Kidney (tissue), 14 donors: ENCODE measurements around the gene RAB3C. TPM values are rescaled to one million over a fixed set of nuclear protein-coding genes. Genes with fewer than 3 reads are reported as not detected.

Source experiments
- DNase-seq, 5 donors: peaks; one replicate each; pipeline ENCODE4 v3.0.0-alpha.2; 2013 to 2020
- FAIRE-seq: peaks from 2 replicates; lab custom pipeline; 2012; peaks lifted over from hg19 to GRCh38; lab: Jason Lieb, UNC
- H3K27ac ChIP-seq, 2 donors: one replicate each; pipeline ENCODE4 v1.7.0; 2013; ENCODE audit warnings: low read depth in 2 of 2, low read length in 2 of 2, inconsistent platforms in 1 of 2
- H3K27me3 ChIP-seq: one replicate; pipeline ENCODE4 v1.7.1; 2013; ENCODE audit warnings: low read length, inconsistent platforms; ENCODE audit not compliant: control insufficient read depth, insufficient read depth
- H3K36me3 ChIP-seq, 3 donors: one replicate each; pipeline versions ENCODE4 v1.7.0 to v1.7.1; 2013; ENCODE audit warnings: low read length in 3 of 3, control low read depth in 1 of 3, inconsistent platforms in 1 of 3; ENCODE audit not compliant: insufficient read depth in 3 of 3, control insufficient read depth in 2 of 3
- H3K4me1 ChIP-seq, 3 donors: one replicate each; pipeline versions ENCODE4 v1.7.0 to v1.7.1; 2013; ENCODE audit warnings: low read length in 3 of 3, inconsistent platforms in 1 of 3, low read depth in 1 of 3; ENCODE audit not compliant: control insufficient read depth in 2 of 3, insufficient read depth in 2 of 3
- H3K4me3 ChIP-seq, 3 donors: one replicate each; pipeline versions ENCODE4 v1.7.0 to v1.8.1; 2013; ENCODE audit warnings: low read length in 3 of 3, control low read depth in 1 of 3, inconsistent platforms in 1 of 3
- H3K9ac ChIP-seq, 3 donors: one replicate each; pipeline versions ENCODE4 v1.7.0 to v1.7.1; 2013; ENCODE audit warnings: low read length in 3 of 3, control low read depth in 1 of 3, inconsistent platforms in 1 of 3
- H3K9me3 ChIP-seq, 3 donors: one replicate each; pipeline versions ENCODE4 v1.7.0 to v1.7.1; 2013; ENCODE audit warnings: low read length in 3 of 3, control low read depth in 1 of 3, inconsistent platforms in 1 of 3; ENCODE audit not compliant: control insufficient read depth in 2 of 3, insufficient read depth in 1 of 3
- intact Hi-C: fragments of 100-400 bp; cut with DNase I; formaldehyde crosslinking; loops from one replicate; pipeline ENCODE4 v1.11.1; 2022
- polyA plus RNA-seq: library from polyadenylated mRNA; stranded (reverse); fragments of 350-450 nt; fragmentation: Illumina TruSeq; extraction: RNeasy Lipid Tissue Mini Kit (QIAGEN cat#74804); gene quantifications from one replicate; pipeline ENCODE4 v1.2.3, GENCODE V29; 2014; ENCODE audit warnings: low read depth, low replicate concordance; ENCODE audit not compliant: insufficient read depth
- total RNA-seq: library from RNA; stranded (reverse); fragmentation: NEBNext Ultra II Directional; extraction: Animal tissue kit (Norgen Biotek cat#: 25700); gene quantifications from one replicate; pipeline ENCODE4 v1.2.1, GENCODE V29; 2021
- TF ChIP-seq, protein P1 (sequence below): IDR thresholded peaks from 3 replicates; pipeline ENCODE4 v1.5.1; 2012; ENCODE audit warnings: mild to moderate bottlenecking, moderate library complexity, borderline replicate concordance; ENCODE audit not compliant: insufficient read depth; ENCODE audit errors: extremely low read depth
- donor health status: control.
- donor health status: control.
- donor health status: control.
- donor health status: control.
- donor health status: control.
- donor health status: DM: yes; HTN: yes; CAD: no.
- donor health status: Normal renal cell carcinoma (clear cell type).

Gene RAB3C
- total and polyA plus RNA-seq, 2 donors from 2014 or later = 3.7 TPM; not detected in 1

DNA sequence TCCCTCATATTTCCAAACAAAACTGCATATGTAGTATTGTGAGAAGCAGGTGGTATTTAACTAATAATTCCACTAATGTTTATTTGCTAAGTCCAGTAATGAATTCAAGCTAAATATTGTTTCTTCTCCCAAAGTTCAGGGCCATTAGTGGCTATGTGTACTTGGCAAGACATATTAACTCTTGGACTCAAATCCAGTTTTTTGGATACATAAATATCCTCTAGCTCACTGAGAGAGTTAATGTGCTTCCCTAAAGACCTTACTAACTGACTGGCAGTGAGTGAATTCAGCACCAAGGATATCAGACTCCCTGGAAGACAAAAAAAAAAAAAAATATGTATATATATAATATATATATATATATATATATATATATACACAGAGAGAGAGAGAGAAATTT, 214.1 kb downstream of the RAB3C start:
- DNase-seq (no peak), FAIRE-seq (no peak)
- TF ChIP-seq, protein P1, sequence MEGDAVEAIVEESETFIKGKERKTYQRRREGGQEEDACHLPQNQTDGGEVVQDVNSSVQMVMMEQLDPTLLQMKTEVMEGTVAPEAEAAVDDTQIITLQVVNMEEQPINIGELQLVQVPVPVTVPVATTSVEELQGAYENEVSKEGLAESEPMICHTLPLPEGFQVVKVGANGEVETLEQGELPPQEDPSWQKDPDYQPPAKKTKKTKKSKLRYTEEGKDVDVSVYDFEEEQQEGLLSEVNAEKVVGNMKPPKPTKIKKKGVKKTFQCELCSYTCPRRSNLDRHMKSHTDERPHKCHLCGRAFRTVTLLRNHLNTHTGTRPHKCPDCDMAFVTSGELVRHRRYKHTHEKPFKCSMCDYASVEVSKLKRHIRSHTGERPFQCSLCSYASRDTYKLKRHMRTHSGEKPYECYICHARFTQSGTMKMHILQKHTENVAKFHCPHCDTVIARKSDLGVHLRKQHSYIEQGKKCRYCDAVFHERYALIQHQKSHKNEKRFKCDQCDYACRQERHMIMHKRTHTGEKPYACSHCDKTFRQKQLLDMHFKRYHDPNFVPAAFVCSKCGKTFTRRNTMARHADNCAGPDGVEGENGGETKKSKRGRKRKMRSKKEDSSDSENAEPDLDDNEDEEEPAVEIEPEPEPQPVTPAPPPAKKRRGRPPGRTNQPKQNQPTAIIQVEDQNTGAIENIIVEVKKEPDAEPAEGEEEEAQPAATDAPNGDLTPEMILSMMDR = no peak
- no peak overlapping the region for H3K27ac ChIP-seq
- H3K36me3 ChIP-seq = no peaks in the 10 kb centered on the region
- no peak overlapping the region for H3K9ac ChIP-seq
- intact Hi-C loops = no loop called here
- no peak overlapping the region for H3K4me3 ChIP-seq
- no peaks in the 10 kb centered on the region for H3K27me3 ChIP-seq
- no peaks in the 10 kb centered on the region for H3K4me1 ChIP-seq
- no peaks in the 10 kb centered on the region for H3K9me3 ChIP-seq

DNA sequence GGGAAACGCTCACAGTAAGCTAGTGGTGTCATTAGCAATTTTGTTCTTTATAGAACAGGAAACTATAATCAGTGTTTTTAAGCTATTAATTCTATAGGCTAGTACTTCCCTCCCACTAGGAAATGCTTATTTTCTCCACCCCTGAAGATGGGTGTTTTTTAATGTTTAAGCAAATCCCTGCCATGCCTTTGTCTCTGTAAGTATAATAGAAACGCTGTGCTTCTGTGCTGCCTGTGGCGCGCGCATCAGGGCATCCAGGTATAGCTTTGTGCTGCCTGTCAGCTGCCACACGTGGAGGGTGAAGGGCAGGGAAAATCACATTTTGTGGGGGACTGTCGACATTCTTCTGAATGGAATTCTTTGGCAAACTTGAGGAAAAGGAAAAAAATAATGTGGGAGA, 217.5 kb downstream of the RAB3C start:
- FAIRE-seq = no peak
- Histone ChIP-seq H3K27me3 (no peaks in the 10 kb centered on the region), H3K4me1 (no peaks in the 10 kb centered on the region), H3K27ac (no peak overlapping the region), H3K36me3 (no peaks in the 10 kb centered on the region), H3K4me3 (no peak overlapping the region), H3K9ac (no peak overlapping the region), H3K9me3 (no peaks in the 10 kb centered on the region)
- TF ChIP-seq, protein P1 = no peak
- intact Hi-C loops = no loop called here
- no peak for DNase-seq

DNA sequence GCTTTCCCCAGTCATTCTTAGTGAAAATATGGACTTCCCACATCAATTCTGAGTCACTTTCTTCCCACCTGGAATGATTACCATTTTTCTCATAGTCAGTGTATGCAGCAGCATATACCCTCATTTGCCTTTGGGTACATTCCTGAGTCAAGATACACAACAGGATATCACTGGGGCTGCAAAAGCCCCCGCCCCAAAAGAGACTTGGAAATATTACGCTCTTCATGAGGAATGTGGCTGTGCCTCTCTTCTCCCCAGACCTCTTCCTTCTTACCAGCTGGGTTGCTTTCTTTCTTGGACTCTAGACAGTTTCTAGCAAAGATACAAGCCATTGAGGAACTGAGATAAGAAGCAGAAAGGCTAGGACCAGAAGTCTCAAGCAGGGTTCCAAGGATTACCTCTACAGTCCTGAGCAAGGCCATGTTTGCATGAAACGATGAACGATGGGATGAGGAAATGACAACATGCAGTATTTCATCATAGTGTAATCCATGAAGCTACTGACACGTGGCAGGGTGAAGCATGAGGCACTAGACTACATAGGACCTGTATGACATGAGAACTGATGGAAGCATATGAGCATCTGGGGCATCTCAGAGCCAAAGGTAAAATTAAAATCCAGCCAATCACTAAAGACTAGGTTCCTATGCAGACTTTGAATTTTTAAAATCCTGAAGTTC, 218.1 kb downstream of the RAB3C start:
- no peaks in the 10 kb centered on the region for H3K36me3 ChIP-seq
- intact Hi-C loops = no loop called here
- TF ChIP-seq, protein P1 = no peak
- H3K4me1 ChIP-seq = no peaks in the 10 kb centered on the region
- H3K9me3 ChIP-seq = no peaks in the 10 kb centered on the region
- H3K9ac ChIP-seq = no peak overlapping the region
- FAIRE-seq (no peak), DNase-seq (no peak)
- no peaks in the 10 kb centered on the region for H3K27me3 ChIP-seq
- no peak overlapping the region for H3K4me3 ChIP-seq
- H3K27ac ChIP-seq = no peak overlapping the region

DNA sequence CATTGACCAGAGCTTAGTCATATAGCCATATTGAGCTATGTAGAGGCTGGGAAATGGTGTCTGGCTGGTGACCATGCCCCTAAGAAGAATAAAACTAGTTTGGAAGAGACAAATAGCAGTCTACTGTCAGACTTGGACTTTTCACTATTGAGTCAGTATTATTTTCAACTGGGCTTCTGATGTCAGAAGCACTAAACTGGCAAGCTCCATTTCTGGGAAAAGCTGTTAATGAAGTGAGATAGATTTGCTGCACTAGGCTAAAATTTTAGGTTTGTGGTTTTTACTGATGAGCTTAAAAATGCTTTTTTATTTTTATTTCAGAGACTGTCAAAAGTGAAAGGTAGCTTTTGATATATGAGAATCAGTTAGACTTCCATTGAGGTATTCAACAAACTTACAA, 220.2 kb downstream of the RAB3C start:
- Histone ChIP-seq H3K4me3 (no peak overlapping the region), H3K36me3 (no peaks in the 10 kb centered on the region), H3K4me1 (no peaks in the 10 kb centered on the region), H3K9me3 (no peaks in the 10 kb centered on the region), H3K27me3 (no peaks in the 10 kb centered on the region), H3K9ac (no peak overlapping the region), H3K27ac (no peak overlapping the region)
- FAIRE-seq (no peak), DNase-seq (no peak)
- TF ChIP-seq, protein P1 = no peak
- intact Hi-C loops = no loop called here
